Chondrocyte (in vitro differentiated cells): ENCODE data around the gene HSBP1L1. TPM values are rescaled to one million over a fixed set of nuclear protein-coding genes. Genes with fewer than 3 reads are reported as not detected.

Experiments
- DNase-seq: peaks from one replicate; pipeline ENCODE4 v3.0.0; 2021; ENCODE audit warnings: mixed read lengths, low spot score
- H3K27ac Mint-ChIP-seq: one replicate; pipeline ENCODE4 v1.8.0; 2021; ENCODE audit warnings: mild to moderate bottlenecking, moderate library complexity, mixed read lengths; ENCODE audit not compliant: unreplicated experiment
- H3K27me3 Mint-ChIP-seq: 2 replicates; pipeline ENCODE4 v1.8.0; 2021; ENCODE audit warnings: low read depth, mixed read lengths
- H3K36me3 Mint-ChIP-seq: 2 replicates; pipeline ENCODE4 v1.8.0; 2021; ENCODE audit warnings: low read depth, mixed read lengths
- H3K4me1 Mint-ChIP-seq: 2 replicates; pipeline ENCODE4 v1.8.0; 2021; ENCODE audit warnings: low read depth, mild to moderate bottlenecking, mixed read lengths
- H3K4me3 Mint-ChIP-seq: one replicate; pipeline ENCODE4 v1.8.0; 2021; ENCODE audit warnings: mild to moderate bottlenecking, moderate library complexity, mixed read lengths; ENCODE audit not compliant: unreplicated experiment
- H3K9me3 Mint-ChIP-seq: 2 replicates; pipeline ENCODE4 v1.8.0; 2021; ENCODE audit warnings: low read depth, mixed read lengths
- CTCF ChIP-seq: fragments of 200-600 bp; sonication (generic); IDR thresholded peaks from 2 replicates; pipeline ENCODE4 v1.5.0; 2021; ENCODE audit warnings: antibody characterized with exemption, mild to moderate bottlenecking, moderate library complexity
- total RNA-seq: library from RNA; stranded (reverse); gene quantifications from 3 replicates; pipeline ENCODE4 v1.2.1, GENCODE V29; 2021

Gene HSBP1L1
- total RNA-seq, 1 donor from 2014 or later = 5.4 TPM

- H3K27me3 Mint-ChIP-seq = no peaks in the 10 kb centered on the region
- H3K4me3 Mint-ChIP-seq = no peak overlapping the region
- no peak overlapping the region for H3K27ac Mint-ChIP-seq
- DNase-seq = no peak
- peaks cover 12% of the 10 kb centered on the region for H3K4me1 Mint-ChIP-seq
- H3K36me3 Mint-ChIP-seq = peaks cover 23% of the 10 kb centered on the region
- TF ChIP-seq CTCF = no peak
- H3K9me3 Mint-ChIP-seq = no peaks in the 10 kb centered on the region
Measured at GRCh38 chr18:79973517-79973916, 9.1 kb downstream of the HSBP1L1 start.

GRCh38 chr18:79974025-79974654 is 9.7 kb downstream of the HSBP1L1 start:
- Mint-ChIP-seq H3K4me3 (no peak overlapping the region), H3K27ac (no peak overlapping the region), H3K36me3 (peaks cover 23% of the 10 kb centered on the region), H3K9me3 (no peaks in the 10 kb centered on the region), H3K27me3 (no peaks in the 10 kb centered on the region), H3K4me1 (peaks cover 12% of the 10 kb centered on the region)
- DNase-seq = no peak
- TF ChIP-seq CTCF = no peak

- Mint-ChIP-seq H3K27ac (no peak overlapping the region), H3K36me3 (peaks cover 21% of the 10 kb centered on the region), H3K9me3 (no peaks in the 10 kb centered on the region), H3K4me3 (no peak overlapping the region), H3K27me3 (no peaks in the 10 kb centered on the region), H3K4me1 (peaks cover 17% of the 10 kb centered on the region)
- no peak for TF ChIP-seq CTCF
- DNase-seq = no peak
Measured at GRCh38 chr18:79975043-79975442, 10.6 kb downstream of the HSBP1L1 start.

- no peak for TF ChIP-seq CTCF
Measured at GRCh38 chr18:79975985-79976680, 11.7 kb downstream of the HSBP1L1 start.

GRCh38 chr18:79979843-79980242 is 15.4 kb downstream of the HSBP1L1 start:
- Mint-ChIP-seq H3K4me3 (no peak overlapping the region), H3K27me3 (no peaks in the 10 kb centered on the region), H3K9me3 (no peaks in the 10 kb centered on the region), H3K4me1 (peaks cover 44% of the 10 kb centered on the region), H3K36me3 (peaks cover 6% of the 10 kb centered on the region), H3K27ac (no peak overlapping the region)
- no peak for DNase-seq
- no peak for TF ChIP-seq CTCF

More at GRCh38 chr18:79975985-79976680, 11.7 kb downstream of the HSBP1L1 start:
- no peaks in the 10 kb centered on the region for H3K27me3 Mint-ChIP-seq
- peaks cover 24% of the 10 kb centered on the region for H3K4me1 Mint-ChIP-seq
- no peak overlapping the region for H3K4me3 Mint-ChIP-seq
- H3K27ac Mint-ChIP-seq = peak overlapping the region; percentile 27
- peaks cover 18% of the 10 kb centered on the region for H3K36me3 Mint-ChIP-seq
- H3K9me3 Mint-ChIP-seq = no peaks in the 10 kb centered on the region
- DNase-seq = no peak
